Measurements from ENCODE around the gene JOSD1. TPM values are rescaled to one million over a fixed set of nuclear protein-coding genes. Genes with fewer than 3 reads are reported as not detected.
"Not testable (repeated sequence)": the region's sequence is repeated elsewhere in the genome, so short reads cannot be mapped to it uniquely, and the experiment has no call there.

The JOSD1 gene
- total RNA-seq, 1 donor from 2014 or later, result 123 TPM

DNA sequence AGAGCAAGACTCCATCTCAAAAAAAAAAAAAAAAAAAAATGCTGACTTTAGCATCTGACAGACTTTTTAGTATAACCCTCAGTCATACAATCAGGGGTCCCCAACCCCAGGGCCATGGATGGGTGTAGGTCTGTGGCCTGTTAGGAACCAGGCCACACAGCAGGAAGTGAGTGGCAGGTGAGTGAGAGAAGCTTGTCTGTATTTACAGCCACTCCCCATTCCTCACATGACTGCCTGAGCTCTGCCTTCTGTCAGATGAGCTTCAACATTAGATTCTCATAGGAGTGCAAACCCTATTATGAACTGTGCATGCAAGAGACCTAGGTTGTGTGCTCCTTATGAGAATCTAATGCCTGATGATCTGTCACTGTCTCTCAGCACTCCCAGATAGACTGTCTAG lies 47.9 kb downstream of the JOSD1 start:
- no peak overlapping the region for H3K4me3 ChIP-seq (ENCODE audit: low read depth, low read length)
- no peaks in the 10 kb centered on the region for H3K36me3 ChIP-seq (ENCODE audit: control insufficient read depth, insufficient read depth, low read length)
- no peaks in the 10 kb centered on the region for H3K27me3 ChIP-seq (ENCODE audit: control insufficient read depth, insufficient read depth, low read length)
- FAIRE-seq (no peak), DNase-seq (ENCODE audit: low read depth) (peak; percentile 16)
- TF ChIP-seq, protein P1, sequence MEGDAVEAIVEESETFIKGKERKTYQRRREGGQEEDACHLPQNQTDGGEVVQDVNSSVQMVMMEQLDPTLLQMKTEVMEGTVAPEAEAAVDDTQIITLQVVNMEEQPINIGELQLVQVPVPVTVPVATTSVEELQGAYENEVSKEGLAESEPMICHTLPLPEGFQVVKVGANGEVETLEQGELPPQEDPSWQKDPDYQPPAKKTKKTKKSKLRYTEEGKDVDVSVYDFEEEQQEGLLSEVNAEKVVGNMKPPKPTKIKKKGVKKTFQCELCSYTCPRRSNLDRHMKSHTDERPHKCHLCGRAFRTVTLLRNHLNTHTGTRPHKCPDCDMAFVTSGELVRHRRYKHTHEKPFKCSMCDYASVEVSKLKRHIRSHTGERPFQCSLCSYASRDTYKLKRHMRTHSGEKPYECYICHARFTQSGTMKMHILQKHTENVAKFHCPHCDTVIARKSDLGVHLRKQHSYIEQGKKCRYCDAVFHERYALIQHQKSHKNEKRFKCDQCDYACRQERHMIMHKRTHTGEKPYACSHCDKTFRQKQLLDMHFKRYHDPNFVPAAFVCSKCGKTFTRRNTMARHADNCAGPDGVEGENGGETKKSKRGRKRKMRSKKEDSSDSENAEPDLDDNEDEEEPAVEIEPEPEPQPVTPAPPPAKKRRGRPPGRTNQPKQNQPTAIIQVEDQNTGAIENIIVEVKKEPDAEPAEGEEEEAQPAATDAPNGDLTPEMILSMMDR (IDR thresholded peaks at IDR 0.05; ENCODE audit: insufficient read depth, low read length, severe bottlenecking), result no peak

DNA sequence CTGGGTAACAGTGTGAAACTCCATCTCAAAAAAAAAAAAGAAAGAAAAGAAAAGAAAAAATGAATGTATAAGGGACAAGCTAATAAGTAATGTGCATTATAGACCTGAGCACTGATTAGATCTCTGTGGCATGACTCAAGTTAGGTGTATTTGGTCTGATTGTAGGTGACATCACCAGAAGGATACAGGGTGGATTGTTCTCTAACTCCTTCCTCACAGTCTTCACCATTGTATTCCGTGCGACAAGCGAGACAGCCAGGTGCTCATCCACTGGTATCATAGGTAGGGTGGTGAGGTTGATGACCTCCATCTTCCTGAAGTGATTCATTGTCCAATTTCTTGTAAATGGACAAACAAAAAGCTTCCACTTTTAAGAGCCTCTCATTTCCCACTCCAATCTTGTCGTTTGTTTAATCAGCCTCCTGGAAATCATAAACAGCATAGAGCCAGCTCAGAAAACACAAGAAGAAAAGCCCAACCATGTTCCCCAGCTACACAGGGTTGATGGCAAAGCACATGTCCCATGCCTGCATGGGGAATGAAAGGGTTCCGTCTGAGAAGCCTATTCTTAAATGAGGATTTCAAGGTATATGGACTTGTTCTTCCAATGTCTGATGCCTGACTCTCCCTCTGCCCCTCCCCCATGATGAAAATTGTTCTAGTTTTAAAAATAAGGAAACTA lies 50.8 kb downstream of the JOSD1 start:
- peak; percentile 18 for DNase-seq (ENCODE audit: low read depth)
- FAIRE-seq, result peak; percentile 36
- Histone ChIP-seq H3K27me3 (ENCODE audit: control insufficient read depth, insufficient read depth, low read length) (no peaks in the 10 kb centered on the region), H3K36me3 (ENCODE audit: control insufficient read depth, insufficient read depth, low read length) (no peaks in the 10 kb centered on the region), H3K4me3 (ENCODE audit: low read depth, low read length) (no peak overlapping the region)
- TF ChIP-seq, protein P1 (IDR thresholded peaks at IDR 0.05; ENCODE audit: insufficient read depth, low read length, severe bottlenecking), result no peak

DNA sequence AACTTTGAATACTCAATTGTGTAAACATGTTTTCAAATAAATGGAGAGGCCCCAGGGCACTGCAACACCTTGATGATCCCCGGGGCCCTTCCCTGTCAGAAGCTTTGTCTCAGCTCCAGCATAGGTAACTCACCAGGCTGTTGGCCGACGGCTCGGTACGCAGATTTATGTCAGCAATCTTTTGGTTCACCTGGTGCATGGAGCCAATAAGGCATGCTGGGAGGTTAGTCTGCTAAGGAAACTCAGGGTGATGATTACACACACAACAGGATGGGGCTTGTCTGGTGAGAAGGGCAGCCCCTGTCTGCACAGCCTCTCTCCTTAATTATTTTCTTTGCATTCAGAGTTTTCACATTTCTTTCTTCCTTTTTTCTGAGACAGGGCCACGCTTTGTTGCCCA lies 55.3 kb downstream of the JOSD1 start:
- Histone ChIP-seq H3K27me3 (ENCODE audit: control insufficient read depth, insufficient read depth, low read length) (no peaks in the 10 kb centered on the region), H3K36me3 (ENCODE audit: control insufficient read depth, insufficient read depth, low read length) (no peaks in the 10 kb centered on the region), H3K4me3 (ENCODE audit: low read depth, low read length) (no peak overlapping the region)
- TF ChIP-seq, protein P1 (IDR thresholded peaks at IDR 0.05; ENCODE audit: insufficient read depth, low read length, severe bottlenecking), result no peak
- FAIRE-seq (no peak), DNase-seq (ENCODE audit: low read depth) (peak; percentile 86)

DNA sequence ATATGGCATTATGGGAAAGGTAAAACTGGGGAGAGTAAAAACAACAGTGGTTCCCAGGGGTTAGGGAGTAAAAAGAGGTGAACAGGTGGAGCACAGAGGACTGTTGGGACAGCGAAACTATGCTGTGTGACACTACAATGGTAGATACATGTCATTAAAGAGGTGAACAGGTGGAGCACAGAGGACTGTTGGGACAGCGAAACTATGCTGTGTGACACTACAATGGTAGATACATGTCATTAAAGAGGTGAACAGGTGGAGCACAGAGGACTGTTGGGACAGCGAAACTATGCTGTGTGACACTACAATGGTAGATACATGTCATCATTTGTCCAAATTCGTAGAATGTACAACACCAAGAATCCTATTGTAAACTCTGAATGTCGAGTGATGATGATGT lies 56.5 kb downstream of the JOSD1 start:
- not testable (repeated sequence) for DNase-seq (ENCODE audit: low read depth); FAIRE-seq; H3K4me3 ChIP-seq (ENCODE audit: low read depth, low read length); H3K36me3 ChIP-seq (ENCODE audit: control insufficient read depth, insufficient read depth, low read length); H3K27me3 ChIP-seq (ENCODE audit: control insufficient read depth, insufficient read depth, low read length)

DNA sequence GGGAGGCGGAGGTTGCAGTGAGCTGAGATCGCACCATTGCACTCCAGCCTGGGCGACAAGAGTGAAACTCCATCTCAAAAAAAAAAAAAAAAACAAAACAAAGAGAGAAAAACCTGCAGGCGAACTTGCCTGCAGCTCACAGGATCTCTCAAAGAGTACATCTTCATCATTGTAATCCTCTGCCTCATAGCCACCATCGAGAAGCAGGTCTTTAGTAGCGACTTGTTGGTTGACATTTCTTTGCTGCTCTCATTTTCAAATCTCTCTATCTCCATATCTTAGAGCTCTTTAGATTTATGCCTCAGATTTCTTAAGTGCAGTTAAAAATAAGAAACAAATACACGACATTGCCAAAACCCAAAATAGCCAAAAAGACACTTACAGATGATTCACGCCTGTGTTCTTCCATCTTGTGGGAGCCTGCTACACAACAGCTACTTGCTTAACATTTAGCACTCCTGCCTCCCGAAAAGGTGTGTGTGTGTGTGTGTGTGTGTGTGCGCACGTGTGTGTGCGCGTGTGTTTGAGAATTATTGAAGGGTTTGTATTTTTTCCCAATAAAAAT lies 59.2 kb downstream of the JOSD1 start:
- Histone ChIP-seq H3K27me3 (ENCODE audit: control insufficient read depth, insufficient read depth, low read length) (no peaks in the 10 kb centered on the region), H3K36me3 (ENCODE audit: control insufficient read depth, insufficient read depth, low read length) (no peaks in the 10 kb centered on the region), H3K4me3 (ENCODE audit: low read depth, low read length) (no peak overlapping the region)
- TF ChIP-seq, protein P1 (IDR thresholded peaks at IDR 0.05; ENCODE audit: insufficient read depth, low read length, severe bottlenecking), result no peak
- FAIRE-seq (no peak), DNase-seq (ENCODE audit: low read depth) (no peak)

DNA sequence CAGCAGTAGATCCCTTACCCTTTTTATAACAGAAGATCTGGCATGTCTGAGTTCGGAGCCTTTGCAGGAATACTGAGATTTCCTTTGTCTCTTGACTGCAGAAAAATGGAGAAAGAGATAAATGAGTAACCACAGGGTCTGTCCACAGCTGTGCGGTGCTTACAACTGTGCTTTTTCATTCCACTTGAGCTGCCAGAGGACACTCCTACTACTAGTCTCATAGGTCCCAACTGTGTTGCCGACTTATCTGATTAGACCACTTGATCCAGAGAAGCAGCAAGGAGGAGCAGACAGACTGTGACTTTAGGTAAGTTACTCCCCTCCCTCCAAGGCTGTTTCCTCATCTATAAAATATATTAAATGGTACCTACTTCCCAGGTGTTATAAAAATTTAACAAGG lies 62.0 kb downstream of the JOSD1 start:
- no peak for DNase-seq (ENCODE audit: low read depth)
- H3K4me3 ChIP-seq (ENCODE audit: low read depth, low read length), result no peak overlapping the region
- FAIRE-seq, result no peak
- TF ChIP-seq, protein P1 (IDR thresholded peaks at IDR 0.05; ENCODE audit: insufficient read depth, low read length, severe bottlenecking), result no peak
- no peaks in the 10 kb centered on the region for H3K27me3 ChIP-seq (ENCODE audit: control insufficient read depth, insufficient read depth, low read length)
- H3K36me3 ChIP-seq (ENCODE audit: control insufficient read depth, insufficient read depth, low read length), result no peaks in the 10 kb centered on the region
